ENCODE results near the gene SLC16A2.

- TF ChIP-seq CTCF (IDR thresholded peaks at IDR 0.05) (no peak), POLR2A (IDR thresholded peaks at IDR 0.05) (no peak)
These were observed 136.1 kb downstream of the SLC16A2 start for GRCh38 chrX:74557378-74557777.

All from body of pancreas (tissue), 4 donors.